ENCODE measurements around the gene PLSCR4. TPM values are rescaled to one million over a fixed set of nuclear protein-coding genes. Genes with fewer than 3 reads are reported as not detected.

PLSCR4 gene
- total and polyA plus RNA-seq, 9 of the 15 experiments (the other 6 are each of a cell fraction or from before 2014, with no cell fraction given): 0.11 to 0.68 (median 0.21) TPM

GRCh38 chr3:146218880-146219866 lies 31.7 kb downstream of the PLSCR4 start (continued):
- TF ChIP-seq REST (IDR thresholded peaks at IDR 0.05; ENCODE audit: borderline replicate concordance) (peak; percentile 63; the same call in 1 of the 2 replicates), REST (CRISPR knock-in tag; IDR thresholded peaks at IDR 0.05; ENCODE audit: low read depth) (no peak), NFATC3 (IDR thresholded peaks at IDR 0.05) (no peak), RAD21 (CRISPR knock-in tag; conservative IDR thresholded peaks at IDR 0.05 in 1 of 2, IDR thresholded peaks at IDR 0.05 in 1 of 2) (peak; percentile 67 to 73), EHMT2 (IDR thresholded peaks at IDR 0.05) (no peak), OTX1 (CRISPR knock-in tag; IDR thresholded peaks at IDR 0.05) (no peak), STAG1 (CRISPR knock-in tag; IDR thresholded peaks at IDR 0.05; ENCODE audit: borderline replicate concordance) (no peak), XRCC4 (IDR thresholded peaks at IDR 0.05; ENCODE audit: extremely low read depth, insufficient read depth, insufficient read length) (no peak), POLR3G (IDR thresholded peaks at IDR 0.05; ENCODE audit: extremely low read depth, insufficient read length, insufficient replicate concordance) (no peak), ZFP1 (CRISPR knock-in tag; IDR thresholded peaks at IDR 0.05) (no peak), HNRNPUL1 (IDR thresholded peaks at IDR 0.05; ENCODE audit: low read length) (no peak), ZBTB7A (IDR thresholded peaks at IDR 0.05; ENCODE audit: borderline replicate concordance, control insufficient read depth, low read depth, low read length) (no peak), CBX2 (IDR thresholded peaks at IDR 0.05; ENCODE audit: insufficient read depth, low read length, poor library complexity, severe bottlenecking) (no peak), PPARD (CRISPR knock-in tag; IDR thresholded peaks at IDR 0.05) (no peak), SETDB1 (IDR thresholded peaks at IDR 0.05; ENCODE audit: low read length) (no peak), MTA2 (IDR thresholded peaks at IDR 0.05; ENCODE audit: low read depth) (no peak), HBP1 (CRISPR knock-in tag; IDR thresholded peaks at IDR 0.05) (no peak)
